ENCODE measurements around the gene SARS1. TPM values are rescaled to one million over a fixed set of nuclear protein-coding genes. Genes with fewer than 3 reads are reported as not detected.

SARS1 gene
- total RNA-seq, 1 donor from 2014 or later = 555 TPM

DNA sequence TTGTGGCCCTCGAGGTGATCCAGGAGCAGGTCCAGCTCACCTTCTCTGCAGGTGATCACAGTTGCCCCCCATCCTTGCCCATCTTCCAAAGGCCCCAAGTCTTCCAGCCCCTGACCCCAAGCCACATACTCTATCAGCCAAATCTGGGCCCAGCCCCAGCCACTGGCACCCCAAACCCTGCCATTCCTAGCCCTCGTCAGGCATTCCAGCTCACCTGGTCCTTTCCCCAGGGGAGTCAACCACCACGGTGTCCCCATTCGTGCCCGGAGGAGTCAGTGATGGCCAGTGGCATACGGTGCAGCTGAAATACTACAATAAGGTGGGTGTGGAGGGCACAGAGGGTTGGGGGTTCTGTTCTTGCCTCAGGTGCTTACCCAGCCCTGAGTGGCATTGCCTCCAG, 47.9 kb downstream of the SARS1 start:
- no peaks in the 10 kb centered on the region for H3K36me3 Mint-ChIP-seq (ENCODE audit: unreplicated experiment)
- H3K4me1 Mint-ChIP-seq (ENCODE audit: low read depth, unreplicated experiment) = peaks cover 23% of the 10 kb centered on the region
- H3K27me3 Mint-ChIP-seq (ENCODE audit: unreplicated experiment) = peaks cover 3% of the 10 kb centered on the region
- no peak overlapping the region for H3K4me3 Mint-ChIP-seq (ENCODE audit: unreplicated experiment)
- H3K27ac Mint-ChIP-seq (ENCODE audit: unreplicated experiment) = no peak overlapping the region
- peaks cover 6% of the 10 kb centered on the region for H3K9me3 Mint-ChIP-seq (ENCODE audit: unreplicated experiment)
- DNase-seq = no peak
- TF ChIP-seq, protein P1, sequence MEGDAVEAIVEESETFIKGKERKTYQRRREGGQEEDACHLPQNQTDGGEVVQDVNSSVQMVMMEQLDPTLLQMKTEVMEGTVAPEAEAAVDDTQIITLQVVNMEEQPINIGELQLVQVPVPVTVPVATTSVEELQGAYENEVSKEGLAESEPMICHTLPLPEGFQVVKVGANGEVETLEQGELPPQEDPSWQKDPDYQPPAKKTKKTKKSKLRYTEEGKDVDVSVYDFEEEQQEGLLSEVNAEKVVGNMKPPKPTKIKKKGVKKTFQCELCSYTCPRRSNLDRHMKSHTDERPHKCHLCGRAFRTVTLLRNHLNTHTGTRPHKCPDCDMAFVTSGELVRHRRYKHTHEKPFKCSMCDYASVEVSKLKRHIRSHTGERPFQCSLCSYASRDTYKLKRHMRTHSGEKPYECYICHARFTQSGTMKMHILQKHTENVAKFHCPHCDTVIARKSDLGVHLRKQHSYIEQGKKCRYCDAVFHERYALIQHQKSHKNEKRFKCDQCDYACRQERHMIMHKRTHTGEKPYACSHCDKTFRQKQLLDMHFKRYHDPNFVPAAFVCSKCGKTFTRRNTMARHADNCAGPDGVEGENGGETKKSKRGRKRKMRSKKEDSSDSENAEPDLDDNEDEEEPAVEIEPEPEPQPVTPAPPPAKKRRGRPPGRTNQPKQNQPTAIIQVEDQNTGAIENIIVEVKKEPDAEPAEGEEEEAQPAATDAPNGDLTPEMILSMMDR (IDR thresholded peaks at IDR 0.05; ENCODE audit: partially characterized antibody, unreplicated experiment) = no peak

- peaks cover 16% of the 10 kb centered on the region for H3K4me1 Mint-ChIP-seq (ENCODE audit: low read depth, unreplicated experiment)
- H3K27me3 Mint-ChIP-seq (ENCODE audit: unreplicated experiment) = peaks cover 1% of the 10 kb centered on the region
- H3K9me3 Mint-ChIP-seq (ENCODE audit: unreplicated experiment) = peaks cover 4% of the 10 kb centered on the region
- H3K36me3 Mint-ChIP-seq (ENCODE audit: unreplicated experiment) = no peaks in the 10 kb centered on the region
- no peak overlapping the region for H3K27ac Mint-ChIP-seq (ENCODE audit: unreplicated experiment)
- H3K4me3 Mint-ChIP-seq (ENCODE audit: unreplicated experiment) = no peak overlapping the region
- no peak for DNase-seq
- TF ChIP-seq, protein P1 (IDR thresholded peaks at IDR 0.05; ENCODE audit: partially characterized antibody, unreplicated experiment) = no peak
These were observed 48.7 kb downstream of the SARS1 start for GRCh38 chr1:109262231-109263055.

DNA sequence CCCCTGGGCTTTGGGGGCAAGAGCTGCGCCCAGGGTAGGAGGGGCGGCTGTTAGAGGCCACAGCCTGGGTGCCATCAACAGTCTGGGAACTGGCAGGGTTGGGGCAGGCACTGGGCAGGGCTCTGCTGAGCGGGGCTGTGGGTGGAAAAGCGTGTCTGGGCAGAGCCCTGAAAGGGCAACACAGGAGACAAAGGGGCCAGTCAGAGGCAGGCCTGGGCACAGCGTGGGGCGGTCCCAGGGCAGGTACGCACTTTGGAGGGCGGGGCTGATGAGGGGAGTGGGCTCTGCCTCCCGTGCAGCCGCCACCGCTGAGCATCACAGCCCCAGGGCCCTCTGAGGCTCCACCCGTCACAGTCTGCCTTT, 49.5 kb downstream of the SARS1 start:
- H3K36me3 Mint-ChIP-seq (ENCODE audit: unreplicated experiment) = no peaks in the 10 kb centered on the region
- H3K4me1 Mint-ChIP-seq (ENCODE audit: low read depth, unreplicated experiment) = peaks cover 12% of the 10 kb centered on the region
- no peak overlapping the region for H3K4me3 Mint-ChIP-seq (ENCODE audit: unreplicated experiment)
- H3K27ac Mint-ChIP-seq (ENCODE audit: unreplicated experiment) = peak overlapping the region; percentile 52
- DNase-seq = no peak
- peaks cover 1% of the 10 kb centered on the region for H3K27me3 Mint-ChIP-seq (ENCODE audit: unreplicated experiment)
- TF ChIP-seq, protein P1 (IDR thresholded peaks at IDR 0.05; ENCODE audit: partially characterized antibody, unreplicated experiment) = no peak
- H3K9me3 Mint-ChIP-seq (ENCODE audit: unreplicated experiment) = peaks cover 4% of the 10 kb centered on the region

DNA sequence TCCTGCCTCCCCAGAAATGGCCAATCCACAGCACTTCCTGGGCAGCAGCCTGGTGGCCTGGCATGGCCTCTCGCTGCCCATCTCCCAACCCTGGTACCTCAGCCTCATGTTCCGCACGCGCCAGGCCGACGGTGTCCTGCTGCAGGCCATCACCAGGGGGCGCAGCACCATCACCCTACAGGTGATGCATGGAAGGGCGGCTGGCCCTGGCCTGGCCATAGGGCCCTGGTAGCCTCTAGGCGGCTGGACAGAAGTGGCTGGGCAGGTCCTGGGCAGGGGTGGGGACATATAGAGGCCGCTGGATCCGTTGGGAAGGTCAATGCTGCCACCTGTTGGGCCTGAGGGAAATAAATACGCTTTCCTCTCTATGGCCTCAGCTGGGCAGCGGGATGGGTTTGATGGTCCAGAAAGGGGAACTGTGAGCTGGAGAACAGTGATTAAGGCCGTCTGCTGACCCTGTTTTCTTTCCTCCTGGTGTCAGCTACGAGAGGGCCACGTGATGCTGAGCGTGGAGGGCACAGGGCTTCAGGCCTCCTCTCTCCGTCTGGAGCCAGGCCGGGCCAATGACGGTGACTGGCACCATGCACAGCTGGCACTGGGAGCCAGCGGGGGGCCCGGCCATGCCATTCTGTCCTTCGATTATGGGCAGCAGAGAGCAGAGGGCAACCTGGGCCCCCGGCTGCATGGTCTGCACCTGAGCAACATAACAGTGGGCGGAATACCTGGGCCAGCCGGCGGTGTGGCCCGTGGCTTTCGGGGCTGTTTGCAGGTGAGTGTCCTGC, 50.1 kb downstream of the SARS1 start:
- Mint-ChIP-seq H3K9me3 (ENCODE audit: unreplicated experiment) (peaks cover 4% of the 10 kb centered on the region), H3K27me3 (ENCODE audit: unreplicated experiment) (peaks cover 1% of the 10 kb centered on the region), H3K4me3 (ENCODE audit: unreplicated experiment) (no peak overlapping the region), H3K4me1 (ENCODE audit: low read depth, unreplicated experiment) (peaks cover 12% of the 10 kb centered on the region), H3K27ac (ENCODE audit: unreplicated experiment) (peak overlapping the region; percentile 52), H3K36me3 (ENCODE audit: unreplicated experiment) (no peaks in the 10 kb centered on the region)
- peak; percentile 93 for DNase-seq
- TF ChIP-seq, protein P1 (IDR thresholded peaks at IDR 0.05; ENCODE audit: partially characterized antibody, unreplicated experiment) = peak; percentile 99

DNA sequence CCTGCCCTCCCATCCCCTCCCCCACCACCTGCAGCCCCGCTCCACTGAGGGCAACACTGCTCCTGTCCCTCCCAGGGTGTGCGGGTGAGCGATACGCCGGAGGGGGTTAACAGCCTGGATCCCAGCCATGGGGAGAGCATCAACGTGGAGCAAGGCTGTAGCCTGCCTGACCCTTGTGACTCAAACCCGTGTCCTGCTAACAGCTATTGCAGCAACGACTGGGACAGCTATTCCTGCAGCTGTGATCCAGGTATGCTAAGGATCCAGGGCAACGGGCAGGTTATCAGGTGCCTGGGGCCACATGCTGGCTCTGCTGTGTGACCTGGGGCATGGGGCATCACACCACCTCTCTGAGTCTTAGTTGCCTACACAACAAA, 50.6 kb downstream of the SARS1 start:
- no peak overlapping the region for H3K27ac Mint-ChIP-seq (ENCODE audit: unreplicated experiment)
- H3K9me3 Mint-ChIP-seq (ENCODE audit: unreplicated experiment) = peaks cover 4% of the 10 kb centered on the region
- peaks cover 1% of the 10 kb centered on the region for H3K27me3 Mint-ChIP-seq (ENCODE audit: unreplicated experiment)
- no peak for DNase-seq
- H3K4me1 Mint-ChIP-seq (ENCODE audit: low read depth, unreplicated experiment) = peaks cover 10% of the 10 kb centered on the region
- TF ChIP-seq, protein P1 (IDR thresholded peaks at IDR 0.05; ENCODE audit: partially characterized antibody, unreplicated experiment) = no peak
- no peak overlapping the region for H3K4me3 Mint-ChIP-seq (ENCODE audit: unreplicated experiment)
- H3K36me3 Mint-ChIP-seq (ENCODE audit: unreplicated experiment) = no peaks in the 10 kb centered on the region
